Prostate gland (tissue), 2 donors: Measurements from ENCODE around the gene RNF152.

Source experiments
- CTCF ChIP-seq, 4 experiments: fragments of 200-600 bp in 2 of 4; fragments of 450-650 bp in 2 of 4; sonication (generic) in 2 of 4; IDR thresholded peaks; 1 replicate in 3 of 4; 2 replicates in 1 of 4; pipeline ENCODE4 v1.5.1; 2016 to 2019; ENCODE audit warnings: antibody characterized with exemption in 4 of 4, mild to moderate bottlenecking in 2 of 4, moderate library complexity in 2 of 4
- POLR2A ChIP-seq: fragments of 450-650 bp; IDR thresholded peaks from one replicate; pipeline ENCODE4 v1.6.1; 2016; ENCODE audit warnings: antibody characterized with exemption, mild to moderate bottlenecking
- POLR2AphosphoS5 ChIP-seq: sonication (generic); formaldehyde crosslinking; IDR thresholded peaks from one replicate; pipeline ENCODE4 v1.6.1; 2017; ENCODE audit warnings: antibody characterized with exemption

- peak in 1 of 4 experiments; percentile 6 for TF ChIP-seq CTCF (IDR thresholded peaks at IDR 0.05)
- TF ChIP-seq POLR2A = no peak
- peak; percentile 84 for TF ChIP-seq POLR2AphosphoS5
These were observed 4.0 kb upstream of the RNF152 start for GRCh38 chr18:61896757-61897156.
